T-helper 2 cell treated with Interferon-gamma antibody and Interleukin-4, amounts not matched to agents 5 μg/mL and 100 μg/mL, for 36 hours (primary cell): Measurements from ENCODE around the gene APOL1.
A peak's percentile ranks its signal among the peaks of the same experiment; 100 is the strongest.

Experiments
- DNase-seq: peaks from one replicate; pipeline ENCODE4 v3.0.0; 2021; ENCODE audit warnings: low spot score
- H3K27ac Mint-ChIP-seq: one replicate; pipeline ENCODE4 v1.8.0; 2021; ENCODE audit warnings: mild to moderate bottlenecking, mixed read lengths
- H3K27me3 Mint-ChIP-seq: one replicate; pipeline ENCODE4 v1.8.0; 2021; ENCODE audit warnings: low read depth, mixed read lengths
- H3K36me3 Mint-ChIP-seq: one replicate; pipeline ENCODE4 v1.8.0; 2021; ENCODE audit warnings: low read depth, mixed read lengths
- H3K4me1 Mint-ChIP-seq: one replicate; pipeline ENCODE4 v1.8.0; 2021; ENCODE audit warnings: low read depth, mixed read lengths
- H3K4me3 Mint-ChIP-seq: one replicate; pipeline ENCODE4 v1.8.0; 2022; ENCODE audit warnings: mild to moderate bottlenecking, moderate library complexity, mixed read lengths
- H3K9me3 Mint-ChIP-seq: one replicate; pipeline ENCODE4 v1.8.0; 2021; ENCODE audit warnings: mixed read lengths

Gene APOL1

GRCh38 chr22:36291831-36292740, 39.2 kb downstream of the APOL1 start:
- no peaks in the 10 kb centered on the region for H3K27me3 Mint-ChIP-seq
- no peak for DNase-seq
- peak overlapping the region; percentile 70 for H3K27ac Mint-ChIP-seq
- peaks cover 79% of the 10 kb centered on the region for H3K36me3 Mint-ChIP-seq
- H3K4me3 Mint-ChIP-seq, result peak overlapping the region; percentile 32
- no peaks in the 10 kb centered on the region for H3K9me3 Mint-ChIP-seq
- peaks cover 40% of the 10 kb centered on the region for H3K4me1 Mint-ChIP-seq

- H3K27ac Mint-ChIP-seq, result peak overlapping the region; percentile 39
- no peak overlapping the region for H3K4me3 Mint-ChIP-seq
Observed at GRCh38 chr22:36292823-36293530, 40.0 kb downstream of the APOL1 start.

GRCh38 chr22:36293606-36294292, 40.8 kb downstream of the APOL1 start:
- peaks cover 77% of the 10 kb centered on the region for H3K36me3 Mint-ChIP-seq
- no peak for DNase-seq

More at GRCh38 chr22:36292823-36293530, 40.0 kb downstream of the APOL1 start:
- Mint-ChIP-seq H3K9me3 (no peaks in the 10 kb centered on the region), H3K36me3 (peaks cover 79% of the 10 kb centered on the region), H3K27me3 (no peaks in the 10 kb centered on the region), H3K4me1 (peaks cover 35% of the 10 kb centered on the region)
- no peak for DNase-seq

GRCh38 chr22:36294293-36294620, 41.3 kb downstream of the APOL1 start:
- Mint-ChIP-seq H3K9me3 (no peaks in the 10 kb centered on the region), H3K36me3 (peaks cover 72% of the 10 kb centered on the region), H3K27ac (peak overlapping the region; percentile 36), H3K4me1 (peaks cover 30% of the 10 kb centered on the region), H3K4me3 (no peak overlapping the region), H3K27me3 (no peaks in the 10 kb centered on the region)
- no peak for DNase-seq

More at GRCh38 chr22:36293606-36294292, 40.8 kb downstream of the APOL1 start:
- H3K27ac Mint-ChIP-seq, result peak overlapping the region; percentile 36
- H3K4me3 Mint-ChIP-seq, result no peak overlapping the region
- H3K4me1 Mint-ChIP-seq, result peaks cover 34% of the 10 kb centered on the region
- no peaks in the 10 kb centered on the region for H3K27me3 Mint-ChIP-seq
- H3K9me3 Mint-ChIP-seq, result no peaks in the 10 kb centered on the region

- H3K36me3 Mint-ChIP-seq, result peaks cover 71% of the 10 kb centered on the region
- H3K27ac Mint-ChIP-seq, result no peak overlapping the region
- no peaks in the 10 kb centered on the region for H3K9me3 Mint-ChIP-seq
- H3K4me3 Mint-ChIP-seq, result no peak overlapping the region
- no peak for DNase-seq
- peaks cover 24% of the 10 kb centered on the region for H3K4me1 Mint-ChIP-seq
- no peaks in the 10 kb centered on the region for H3K27me3 Mint-ChIP-seq
Observed at GRCh38 chr22:36294801-36295200, 41.9 kb downstream of the APOL1 start.

GRCh38 chr22:36295247-36295646, 42.3 kb downstream of the APOL1 start:
- peaks cover 73% of the 10 kb centered on the region for H3K36me3 Mint-ChIP-seq
- no peak overlapping the region for H3K27ac Mint-ChIP-seq
- no peak for DNase-seq
- no peaks in the 10 kb centered on the region for H3K9me3 Mint-ChIP-seq
- H3K4me1 Mint-ChIP-seq, result peaks cover 21% of the 10 kb centered on the region
- H3K27me3 Mint-ChIP-seq, result no peaks in the 10 kb centered on the region
- no peak overlapping the region for H3K4me3 Mint-ChIP-seq

- peaks cover 79% of the 10 kb centered on the region for H3K36me3 Mint-ChIP-seq
- no peak overlapping the region for H3K27ac Mint-ChIP-seq
- DNase-seq, result no peak
- no peaks in the 10 kb centered on the region for H3K9me3 Mint-ChIP-seq
- H3K4me1 Mint-ChIP-seq, result peaks cover 20% of the 10 kb centered on the region
- H3K27me3 Mint-ChIP-seq, result no peaks in the 10 kb centered on the region
- H3K4me3 Mint-ChIP-seq, result no peak overlapping the region
Observed at GRCh38 chr22:36296690-36297089, 43.8 kb downstream of the APOL1 start.

GRCh38 chr22:36297568-36297967, 44.6 kb downstream of the APOL1 start:
- Mint-ChIP-seq H3K4me1 (peaks cover 12% of the 10 kb centered on the region), H3K36me3 (peaks cover 76% of the 10 kb centered on the region), H3K27me3 (no peaks in the 10 kb centered on the region), H3K4me3 (no peak overlapping the region), H3K27ac (no peak overlapping the region), H3K9me3 (no peaks in the 10 kb centered on the region)
- DNase-seq, result no peak

- no peaks in the 10 kb centered on the region for H3K9me3 Mint-ChIP-seq
- H3K36me3 Mint-ChIP-seq, result peaks cover 77% of the 10 kb centered on the region
- no peaks in the 10 kb centered on the region for H3K27me3 Mint-ChIP-seq
- H3K4me3 Mint-ChIP-seq, result no peak overlapping the region
- H3K27ac Mint-ChIP-seq, result no peak overlapping the region
- no peak for DNase-seq
- peaks cover 8% of the 10 kb centered on the region for H3K4me1 Mint-ChIP-seq
Observed at GRCh38 chr22:36298118-36298517, 45.2 kb downstream of the APOL1 start.

- H3K36me3 Mint-ChIP-seq, result peaks cover 74% of the 10 kb centered on the region
- H3K4me3 Mint-ChIP-seq, result no peak overlapping the region
- no peaks in the 10 kb centered on the region for H3K27me3 Mint-ChIP-seq
- H3K4me1 Mint-ChIP-seq, result peaks cover 5% of the 10 kb centered on the region
- no peaks in the 10 kb centered on the region for H3K9me3 Mint-ChIP-seq
- no peak overlapping the region for H3K27ac Mint-ChIP-seq
- DNase-seq, result no peak
Observed at GRCh38 chr22:36298601-36299000, 45.7 kb downstream of the APOL1 start.

GRCh38 chr22:36299295-36299694, 46.4 kb downstream of the APOL1 start:
- Mint-ChIP-seq H3K27ac (no peak overlapping the region), H3K4me3 (no peak overlapping the region), H3K36me3 (peaks cover 75% of the 10 kb centered on the region), H3K4me1 (peaks cover 3% of the 10 kb centered on the region), H3K27me3 (no peaks in the 10 kb centered on the region), H3K9me3 (no peaks in the 10 kb centered on the region)
- no peak for DNase-seq

GRCh38 chr22:36299911-36300310, 47.0 kb downstream of the APOL1 start:
- DNase-seq, result no peak
- no peaks in the 10 kb centered on the region for H3K4me1 Mint-ChIP-seq
- no peak overlapping the region for H3K4me3 Mint-ChIP-seq
- H3K27me3 Mint-ChIP-seq, result no peaks in the 10 kb centered on the region
- no peak overlapping the region for H3K27ac Mint-ChIP-seq
- H3K9me3 Mint-ChIP-seq, result no peaks in the 10 kb centered on the region
- H3K36me3 Mint-ChIP-seq, result peaks cover 75% of the 10 kb centered on the region

GRCh38 chr22:36300396-36301212, 47.7 kb downstream of the APOL1 start:
- no peaks in the 10 kb centered on the region for H3K9me3 Mint-ChIP-seq
- H3K27ac Mint-ChIP-seq, result peak overlapping the region; percentile 45
- no peaks in the 10 kb centered on the region for H3K27me3 Mint-ChIP-seq
- no peak overlapping the region for H3K4me3 Mint-ChIP-seq
- no peak for DNase-seq
- no peaks in the 10 kb centered on the region for H3K4me1 Mint-ChIP-seq
- H3K36me3 Mint-ChIP-seq, result peaks cover 76% of the 10 kb centered on the region
